HG03469 (cell line): ENCODE results near the gene SQSTM1.
"Not testable (repeated sequence)": the region's sequence is repeated elsewhere in the genome, so short reads cannot be mapped to it uniquely, and the experiment has no call there.

Experiments used
- ATAC-seq: cut with Tn5 transposase; IDR thresholded peaks from one replicate; pipeline ENCODE4 v1.9.1; 2021; ENCODE audit warnings: mild to moderate bottlenecking, moderate library complexity, moderate number of reproducible peaks; ENCODE audit not compliant: unreplicated experiment

SQSTM1 gene

DNA sequence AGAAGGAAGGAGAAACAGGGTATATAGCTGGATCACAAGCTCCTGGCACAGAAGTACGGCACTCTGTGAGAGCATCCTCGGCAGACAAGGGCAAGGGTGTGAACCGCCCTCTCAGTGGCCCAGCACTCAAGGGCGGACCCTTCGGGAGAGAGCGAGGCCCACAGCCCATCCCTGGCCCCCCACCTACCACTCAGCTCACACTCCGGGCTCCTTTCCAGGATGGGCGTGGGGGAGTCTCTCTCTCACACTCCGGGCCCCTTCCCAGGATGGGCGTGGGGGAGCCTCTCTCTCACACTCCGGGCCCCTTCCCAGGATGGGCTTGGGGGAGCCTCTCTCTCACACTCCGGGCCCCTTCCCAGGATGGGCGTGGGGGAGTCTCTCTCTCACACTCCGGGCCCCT is 50.8 kb downstream of the SQSTM1 start:
- ATAC-seq = not testable (repeated sequence)

- no peak for ATAC-seq
Observed at GRCh38 chr5:179872055-179872827, 51.5 kb downstream of the SQSTM1 start.

- no peak for ATAC-seq
Observed at GRCh38 chr5:179872828-179873575, 52.3 kb downstream of the SQSTM1 start.

DNA sequence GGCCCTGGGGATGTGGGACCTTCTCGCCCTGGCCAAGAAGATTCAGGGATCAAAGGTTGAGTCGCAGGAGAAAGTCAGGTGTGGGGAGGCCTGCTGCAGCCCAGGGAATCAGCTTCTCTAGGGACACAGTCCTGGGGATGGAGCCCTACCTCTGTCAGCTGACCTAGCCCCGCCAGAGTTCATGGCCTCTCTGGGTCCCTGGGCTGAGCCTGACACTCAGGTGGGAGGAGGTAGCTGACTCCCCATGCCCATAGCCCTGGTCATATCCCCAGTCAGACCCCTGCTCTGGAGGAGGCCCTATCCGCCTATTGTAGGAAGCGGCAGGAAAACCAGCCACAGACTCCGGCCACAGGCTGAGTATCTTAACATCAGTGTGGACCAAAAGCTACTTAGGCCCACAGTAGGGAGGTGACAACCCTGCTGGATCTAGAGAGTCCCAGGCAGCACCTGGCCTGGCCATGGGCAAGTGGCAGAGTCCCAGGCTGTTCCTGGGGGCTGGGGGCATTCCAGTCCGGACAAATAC is 52.9 kb downstream of the SQSTM1 start:
- no peak for ATAC-seq

GRCh38 chr5:179874136-179874535 is 53.4 kb downstream of the SQSTM1 start:
- ATAC-seq = no peak

GRCh38 chr5:179874536-179875292 is 54.0 kb downstream of the SQSTM1 start:
- no peak for ATAC-seq

DNA sequence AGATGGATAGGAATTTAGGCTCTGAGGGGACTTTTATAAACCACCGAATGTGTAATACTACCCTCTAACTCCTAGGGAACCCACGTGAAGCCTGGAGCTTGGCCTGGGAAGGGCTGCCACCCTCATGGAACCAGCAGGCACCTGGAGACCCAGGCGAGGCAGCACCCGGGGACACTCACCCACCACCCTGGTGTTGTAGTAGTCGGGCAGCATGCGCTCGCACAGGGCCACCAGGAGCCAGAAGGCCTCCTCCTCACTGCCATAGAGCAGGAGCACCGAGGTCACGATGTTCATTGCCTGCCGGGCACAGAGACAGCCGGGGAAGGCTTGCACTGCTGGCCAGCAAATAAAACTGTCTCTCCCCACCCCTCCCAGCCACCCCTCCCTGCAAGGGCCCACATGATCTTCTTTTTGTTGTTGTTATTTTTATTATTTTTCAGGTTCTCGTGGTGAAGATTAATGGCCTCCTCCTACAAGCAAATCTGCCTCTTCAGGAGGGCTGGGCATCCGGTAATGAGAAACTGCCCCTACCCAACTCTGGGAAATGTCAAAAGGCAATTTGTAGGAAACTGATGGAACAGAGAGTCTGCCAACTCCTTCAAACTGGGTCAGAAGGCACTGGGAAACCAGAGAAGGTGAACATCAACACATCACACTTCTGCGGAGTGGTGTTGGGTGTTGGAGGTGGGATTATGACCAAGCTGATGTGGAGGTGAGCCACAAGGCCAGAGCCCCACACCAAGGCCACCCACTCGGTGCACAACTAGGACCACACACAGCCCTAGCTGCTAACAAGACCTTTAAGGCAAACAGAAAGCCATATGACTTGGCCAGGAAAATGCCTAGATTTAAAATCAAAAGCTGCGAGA is 55.3 kb downstream of the SQSTM1 start:
- no peak for ATAC-seq

DNA sequence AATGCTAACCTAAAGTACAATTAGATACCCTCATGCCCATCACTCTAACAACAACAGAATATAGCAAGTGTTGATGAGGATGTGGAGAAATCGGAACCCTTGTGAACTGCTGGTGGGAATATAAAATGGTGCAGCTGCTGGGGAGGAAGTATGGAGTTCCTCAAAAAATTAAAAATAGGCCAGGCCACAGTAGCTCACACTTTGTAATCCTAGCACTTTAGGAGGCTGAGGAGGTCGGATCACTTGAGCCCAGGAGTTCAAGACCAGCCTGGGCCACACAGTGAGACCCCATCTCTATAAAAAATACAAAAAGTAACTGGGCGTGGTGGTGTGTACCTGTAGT is 55.9 kb downstream of the SQSTM1 start:
- ATAC-seq = no peak

DNA sequence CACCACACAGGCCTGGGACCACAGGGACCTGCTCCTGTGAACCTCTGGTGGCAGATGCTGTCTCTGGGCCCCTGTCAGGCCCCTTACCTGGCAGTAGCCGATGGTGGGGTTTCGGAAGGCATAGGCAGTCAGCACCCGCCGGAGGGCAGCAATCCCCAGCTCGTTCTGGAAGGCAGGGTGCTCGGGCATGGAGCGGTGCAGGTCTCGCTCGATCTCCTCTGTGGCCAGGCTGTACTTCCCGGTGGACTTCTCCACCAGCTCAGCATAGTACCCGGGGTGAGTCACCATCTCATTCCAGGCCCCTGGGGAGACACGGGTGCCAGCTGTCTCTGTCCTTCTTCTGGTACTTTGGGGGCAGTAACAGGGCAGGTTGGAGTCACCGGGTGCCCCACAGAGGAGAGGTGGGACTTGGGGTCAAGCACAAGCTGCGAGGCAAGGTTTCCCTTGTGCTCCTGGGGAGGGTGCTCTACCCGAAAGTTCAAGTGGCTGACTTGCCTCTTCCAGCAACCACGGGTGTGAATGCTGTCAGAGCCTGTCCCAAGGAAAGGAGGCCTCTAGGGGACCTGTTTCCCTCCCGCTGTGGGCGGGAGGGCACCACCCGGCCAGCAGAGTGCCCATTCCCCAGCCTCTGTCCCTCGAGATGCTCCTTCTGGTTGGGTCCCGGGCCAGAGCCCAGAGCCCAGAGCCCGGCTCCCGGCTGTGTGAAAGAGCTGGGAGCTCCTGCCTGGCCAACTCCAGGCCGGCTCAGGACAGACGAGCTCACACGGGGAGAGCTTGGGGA is 57.7 kb downstream of the SQSTM1 start:
- ATAC-seq = no peak

DNA sequence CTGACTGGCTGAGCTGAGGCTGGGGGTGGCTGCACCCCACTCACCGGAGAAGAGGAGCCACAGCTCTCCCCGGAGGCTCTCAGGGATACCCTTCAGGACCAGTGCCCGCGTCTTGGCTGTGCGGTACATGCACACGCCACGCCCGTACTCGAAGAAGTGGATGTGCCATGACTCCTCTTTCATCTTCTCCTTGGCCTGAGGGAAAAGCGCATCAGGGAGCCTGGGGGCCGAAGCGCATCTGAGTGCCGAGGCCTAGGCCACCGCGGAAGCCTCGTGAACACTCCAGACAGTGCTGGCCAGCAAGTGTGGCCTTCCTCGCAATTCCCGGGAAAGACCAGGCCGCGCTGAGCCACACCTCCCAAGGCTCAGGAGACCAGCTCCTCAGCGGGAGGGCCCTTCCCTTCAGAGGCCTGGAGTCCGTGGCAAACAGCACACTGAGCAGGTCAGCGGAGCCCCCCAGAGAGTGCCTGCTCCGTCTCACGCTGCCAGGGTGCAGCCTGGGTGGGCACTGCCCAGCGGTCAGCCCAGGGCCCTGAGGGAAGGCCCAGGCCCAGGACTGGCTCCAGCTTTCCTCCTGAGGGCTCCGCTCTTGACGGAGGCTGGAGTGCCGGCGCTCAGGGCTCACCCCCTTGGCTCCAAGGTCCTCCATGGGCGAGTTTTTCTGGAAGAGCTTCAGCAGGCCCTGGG is 58.4 kb downstream of the SQSTM1 start:
- ATAC-seq = no peak

DNA sequence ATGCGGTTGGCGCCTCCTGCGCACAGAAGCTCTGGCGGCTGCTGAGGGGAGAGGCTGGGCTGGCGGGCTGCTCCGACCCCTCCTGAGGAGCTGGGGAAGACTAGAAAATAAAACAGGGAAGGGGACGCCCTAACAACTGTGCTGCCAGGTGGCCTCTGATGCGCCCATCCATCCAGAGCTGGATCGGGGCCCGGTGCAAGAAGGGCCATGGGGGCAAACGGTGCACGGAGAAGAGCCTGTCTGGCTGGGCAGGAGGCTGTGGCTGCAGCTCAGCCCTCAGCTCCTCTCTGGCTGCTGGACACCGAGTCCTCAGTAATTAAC is 58.9 kb downstream of the SQSTM1 start:
- no peak for ATAC-seq

- no peak for ATAC-seq
Observed at GRCh38 chr5:179880066-179880650, 59.5 kb downstream of the SQSTM1 start.

DNA sequence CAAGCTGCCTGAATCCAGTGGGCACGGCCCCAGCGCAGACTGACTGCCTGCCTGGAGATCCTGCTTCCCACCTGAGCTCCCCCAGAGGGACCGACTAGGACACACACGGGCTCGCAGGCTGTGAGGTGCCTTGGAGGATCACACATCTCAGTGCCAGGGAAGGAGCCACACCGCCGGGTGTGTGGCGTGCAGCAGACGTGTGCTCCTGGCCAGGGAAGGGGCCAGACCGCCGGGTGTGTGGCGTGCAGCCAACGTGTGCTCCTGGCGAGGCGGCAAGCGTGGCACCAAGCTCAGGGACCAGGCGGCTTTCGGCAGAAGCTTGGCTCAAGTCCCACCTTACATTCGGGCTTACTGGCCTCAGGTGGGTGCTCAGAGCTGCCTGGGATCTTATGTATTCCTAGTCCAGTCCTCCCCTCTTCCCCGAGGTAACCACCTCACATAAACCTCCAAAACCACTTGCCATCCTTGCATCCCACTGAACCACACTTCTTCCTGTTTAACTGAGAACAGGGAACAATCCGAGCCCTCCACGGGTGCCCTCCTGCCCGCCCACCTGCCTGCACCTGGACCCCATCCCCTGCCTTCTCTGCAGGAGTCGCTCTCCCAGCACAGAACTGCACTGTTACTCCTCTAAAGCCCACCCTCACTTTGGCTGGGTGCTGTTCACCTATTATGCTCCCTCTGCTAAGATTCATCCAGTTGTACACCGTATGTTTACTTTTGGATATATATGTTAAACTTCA is 60.3 kb downstream of the SQSTM1 start:
- ATAC-seq = no peak

- ATAC-seq = no peak
Observed at GRCh38 chr5:179882338-179882737, 61.6 kb downstream of the SQSTM1 start.

DNA sequence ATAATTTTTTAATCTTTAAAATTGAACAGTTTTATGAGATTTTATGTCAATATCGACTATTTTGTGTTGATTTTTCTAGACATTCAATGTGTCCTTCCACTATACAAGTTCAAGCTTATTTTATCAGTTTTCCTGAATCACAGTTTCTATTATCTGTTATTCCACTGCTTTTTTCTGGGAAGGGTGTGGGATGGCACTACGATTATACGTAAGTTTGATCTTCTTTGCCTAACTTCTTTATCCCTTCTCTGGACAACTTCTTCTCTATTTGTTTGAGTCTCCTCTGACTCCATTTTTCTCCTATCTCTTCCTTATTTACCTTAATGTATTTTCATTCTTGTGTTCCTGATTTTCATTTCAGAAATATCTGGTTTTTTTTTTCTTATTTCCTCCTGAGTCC is 62.5 kb downstream of the SQSTM1 start:
- no peak for ATAC-seq

DNA sequence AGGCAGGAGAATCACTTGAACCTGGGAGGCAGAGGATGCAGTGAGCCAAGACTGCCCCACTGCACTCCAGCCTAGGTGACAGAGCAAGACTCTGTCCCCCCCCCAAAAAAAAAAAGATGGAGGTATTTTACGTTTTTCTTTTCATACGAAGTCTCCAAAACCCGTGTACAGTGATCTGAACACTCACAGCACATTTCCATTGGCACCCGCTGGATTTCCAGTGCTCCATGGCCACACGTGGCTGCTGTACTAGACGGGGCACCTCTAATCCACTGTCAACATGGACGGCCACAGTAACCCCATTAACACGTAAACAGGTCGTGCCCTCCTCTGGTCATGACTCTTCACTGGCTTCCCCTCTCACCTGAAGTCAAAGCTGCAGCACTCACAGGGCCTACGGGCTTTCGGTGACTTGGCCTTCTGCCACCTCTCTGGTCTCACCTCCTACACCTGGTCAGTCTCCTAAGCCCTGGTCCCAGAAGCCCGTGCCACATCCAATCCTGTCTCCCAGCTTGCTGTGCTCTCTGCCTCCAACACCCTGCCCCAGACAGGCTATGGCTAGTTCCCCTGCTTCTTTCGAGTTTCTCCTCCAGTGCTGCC is 64.9 kb downstream of the SQSTM1 start:
- no peak for ATAC-seq

GRCh38 chr5:179886190-179886911 is 65.6 kb downstream of the SQSTM1 start:
- ATAC-seq = no peak
